ENCODE results near the gene DOCK9.

The DOCK9 gene

GRCh38 chr13:98967491-98967890 is 10.4 kb downstream of the DOCK9 start:
- no peak for FAIRE-seq
- no peak for DNase-seq (ENCODE audit: insufficient read length, low spot score)
- TF ChIP-seq TAF1 (IDR thresholded peaks at IDR 0.05; ENCODE audit: low read depth, low read length) (no peak), POLR2AphosphoS5 (IDR thresholded peaks at IDR 0.05; ENCODE audit: low read depth, low read length) (no peak), PAX5 (IDR thresholded peaks at IDR 0.05; ENCODE audit: insufficient read depth, low read length, severe bottlenecking) (no peak), SPI1 (IDR thresholded peaks at IDR 0.05; ENCODE audit: low read depth, low read length) (no peak), POLR2A (IDR thresholded peaks at IDR 0.05; ENCODE audit: low read depth, low read length) (no peak), POU2F2 (IDR thresholded peaks at IDR 0.05; ENCODE audit: low read depth, low read length) (no peak)

GRCh38 chr13:98966019-98966418 is 11.8 kb downstream of the DOCK9 start:
- DNase-seq (ENCODE audit: insufficient read length, low spot score) = no peak
- TF ChIP-seq POU2F2 (IDR thresholded peaks at IDR 0.05; ENCODE audit: low read depth, low read length) (no peak), TAF1 (IDR thresholded peaks at IDR 0.05; ENCODE audit: low read depth, low read length) (no peak), POLR2AphosphoS5 (IDR thresholded peaks at IDR 0.05; ENCODE audit: low read depth, low read length) (no peak), PAX5 (IDR thresholded peaks at IDR 0.05; ENCODE audit: insufficient read depth, low read length, severe bottlenecking) (no peak), POLR2A (IDR thresholded peaks at IDR 0.05; ENCODE audit: low read depth, low read length) (no peak)
- no peak for FAIRE-seq

DNA sequence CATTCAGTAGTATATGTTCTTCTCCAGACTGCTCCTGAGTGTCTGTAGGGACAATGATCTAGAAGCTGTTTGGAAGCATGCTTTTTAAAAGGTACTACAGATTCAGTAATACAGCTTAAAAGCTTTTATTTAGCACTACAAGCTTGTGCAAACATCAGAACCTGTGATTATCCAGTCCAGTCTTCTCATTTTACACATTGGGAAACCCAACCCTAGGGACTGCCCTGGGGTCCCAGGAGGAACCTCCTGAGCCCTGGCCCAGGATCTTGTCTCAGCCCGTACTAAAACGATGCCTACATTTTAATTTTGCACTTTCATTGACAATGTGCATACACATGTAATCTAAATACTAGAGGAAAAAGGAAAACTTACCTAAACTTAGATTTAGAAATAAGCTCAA is 12.5 kb downstream of the DOCK9 start:
- no peak for TF ChIP-seq PAX5 (IDR thresholded peaks at IDR 0.05; ENCODE audit: insufficient read depth, low read length, severe bottlenecking)
- no peak for TF ChIP-seq POLR2AphosphoS5 (IDR thresholded peaks at IDR 0.05; ENCODE audit: low read depth, low read length)
- TF ChIP-seq SPI1 (IDR thresholded peaks at IDR 0.05; ENCODE audit: low read depth, low read length) = no peak
- TF ChIP-seq TAF1 (IDR thresholded peaks at IDR 0.05; ENCODE audit: low read depth, low read length) = no peak
- no peak for TF ChIP-seq POU2F2 (IDR thresholded peaks at IDR 0.05; ENCODE audit: low read depth, low read length)
- no peak for TF ChIP-seq POLR2A (IDR thresholded peaks at IDR 0.05; ENCODE audit: low read depth, low read length)
- DNase-seq (ENCODE audit: insufficient read length, low spot score) (no peak), FAIRE-seq (no peak)

- DNase-seq (ENCODE audit: insufficient read length, low spot score) (no peak), FAIRE-seq (no peak)
- TF ChIP-seq TAF1 (IDR thresholded peaks at IDR 0.05; ENCODE audit: low read depth, low read length) = no peak
- no peak for TF ChIP-seq POU2F2 (IDR thresholded peaks at IDR 0.05; ENCODE audit: low read depth, low read length)
- TF ChIP-seq POLR2A (IDR thresholded peaks at IDR 0.05; ENCODE audit: low read depth, low read length) = no peak
- TF ChIP-seq SPI1 (IDR thresholded peaks at IDR 0.05; ENCODE audit: low read depth, low read length) = no peak
- TF ChIP-seq PAX5 (IDR thresholded peaks at IDR 0.05; ENCODE audit: insufficient read depth, low read length, severe bottlenecking) = no peak
- TF ChIP-seq POLR2AphosphoS5 (IDR thresholded peaks at IDR 0.05; ENCODE audit: low read depth, low read length) = no peak
Measured at GRCh38 chr13:98963917-98964316, 13.9 kb downstream of the DOCK9 start.

DNA sequence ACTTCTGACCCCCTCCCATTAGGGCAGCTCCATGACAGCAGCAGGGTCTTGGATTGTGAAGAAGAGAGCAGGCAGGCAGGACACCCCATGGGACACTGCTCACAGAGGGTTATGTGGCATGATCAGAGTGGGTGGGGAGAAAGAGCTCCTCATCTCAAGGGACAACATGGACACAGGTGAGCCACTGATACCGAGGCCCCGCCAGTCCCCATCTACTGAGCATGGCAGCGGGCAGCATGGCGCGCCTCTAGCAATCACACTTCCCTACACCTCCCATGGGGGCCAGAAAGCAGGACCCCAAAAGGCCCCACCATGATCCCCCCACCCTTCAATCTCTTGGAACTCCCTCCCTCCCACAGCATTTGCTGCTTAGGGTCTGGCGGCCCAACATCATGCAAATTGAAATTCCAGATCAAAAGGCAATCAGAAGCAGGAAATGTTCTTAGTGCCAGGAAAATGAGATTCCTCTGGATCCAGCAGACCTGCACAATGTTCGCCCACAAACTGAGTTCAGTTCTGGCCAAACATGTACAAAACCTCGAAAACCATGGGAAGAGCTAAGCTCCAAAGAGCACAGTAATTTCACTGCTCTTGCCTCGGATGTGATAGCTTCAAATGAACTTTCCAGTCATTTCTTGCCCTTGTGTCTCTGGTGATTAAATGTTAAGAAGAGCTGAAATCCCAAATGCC is 14.8 kb downstream of the DOCK9 start:
- TF ChIP-seq SPI1 (IDR thresholded peaks at IDR 0.05; ENCODE audit: low read depth, low read length) = no peak
- no peak for TF ChIP-seq PAX5 (IDR thresholded peaks at IDR 0.05; ENCODE audit: insufficient read depth, low read length, severe bottlenecking)
- no peak for TF ChIP-seq POLR2AphosphoS5 (IDR thresholded peaks at IDR 0.05; ENCODE audit: low read depth, low read length)
- TF ChIP-seq POU2F2 (IDR thresholded peaks at IDR 0.05; ENCODE audit: low read depth, low read length) = no peak
- TF ChIP-seq TAF1 (IDR thresholded peaks at IDR 0.05; ENCODE audit: low read depth, low read length) = no peak
- TF ChIP-seq POLR2A (IDR thresholded peaks at IDR 0.05; ENCODE audit: low read depth, low read length) = no peak
- no peak for FAIRE-seq
- no peak for DNase-seq (ENCODE audit: insufficient read length, low spot score)

GRCh38 chr13:98961503-98962105 is 16.3 kb downstream of the DOCK9 start:
- DNase-seq (ENCODE audit: insufficient read length, low spot score) (no peak), FAIRE-seq (no peak)
- TF ChIP-seq PAX5 (IDR thresholded peaks at IDR 0.05; ENCODE audit: insufficient read depth, low read length, severe bottlenecking) (no peak), POU2F2 (IDR thresholded peaks at IDR 0.05; ENCODE audit: low read depth, low read length) (no peak), TAF1 (IDR thresholded peaks at IDR 0.05; ENCODE audit: low read depth, low read length) (no peak), POLR2AphosphoS5 (IDR thresholded peaks at IDR 0.05; ENCODE audit: low read depth, low read length) (no peak), POLR2A (IDR thresholded peaks at IDR 0.05; ENCODE audit: low read depth, low read length) (no peak), SPI1 (IDR thresholded peaks at IDR 0.05; ENCODE audit: low read depth, low read length) (no peak)

- FAIRE-seq (no peak), DNase-seq (ENCODE audit: insufficient read length, low spot score) (no peak)
- TF ChIP-seq PAX5 (IDR thresholded peaks at IDR 0.05; ENCODE audit: insufficient read depth, low read length, severe bottlenecking) (no peak), POLR2AphosphoS5 (IDR thresholded peaks at IDR 0.05; ENCODE audit: low read depth, low read length) (no peak), POU2F2 (IDR thresholded peaks at IDR 0.05; ENCODE audit: low read depth, low read length) (no peak), SPI1 (IDR thresholded peaks at IDR 0.05; ENCODE audit: low read depth, low read length) (no peak), TAF1 (IDR thresholded peaks at IDR 0.05; ENCODE audit: low read depth, low read length) (no peak), POLR2A (IDR thresholded peaks at IDR 0.05; ENCODE audit: low read depth, low read length) (no peak)
Measured at GRCh38 chr13:98960606-98961502, 17.0 kb downstream of the DOCK9 start.

- FAIRE-seq = no peak
- no peak for DNase-seq (ENCODE audit: insufficient read length, low spot score)
- TF ChIP-seq POLR2A (IDR thresholded peaks at IDR 0.05; ENCODE audit: low read depth, low read length) (no peak), TAF1 (IDR thresholded peaks at IDR 0.05; ENCODE audit: low read depth, low read length) (no peak), SPI1 (IDR thresholded peaks at IDR 0.05; ENCODE audit: low read depth, low read length) (no peak), PAX5 (IDR thresholded peaks at IDR 0.05; ENCODE audit: insufficient read depth, low read length, severe bottlenecking) (no peak), POU2F2 (IDR thresholded peaks at IDR 0.05; ENCODE audit: low read depth, low read length) (no peak), POLR2AphosphoS5 (IDR thresholded peaks at IDR 0.05; ENCODE audit: low read depth, low read length) (no peak)
Measured at GRCh38 chr13:98959786-98960605, 17.9 kb downstream of the DOCK9 start.
